ENCODE data around the gene GATB.
A peak's percentile ranks its signal among the peaks of the same experiment; 100 is the strongest.
"Not testable (repeated sequence)": the region's sequence is repeated elsewhere in the genome, so short reads cannot be mapped to it uniquely, and the experiment has no call there.

GATB gene

DNA sequence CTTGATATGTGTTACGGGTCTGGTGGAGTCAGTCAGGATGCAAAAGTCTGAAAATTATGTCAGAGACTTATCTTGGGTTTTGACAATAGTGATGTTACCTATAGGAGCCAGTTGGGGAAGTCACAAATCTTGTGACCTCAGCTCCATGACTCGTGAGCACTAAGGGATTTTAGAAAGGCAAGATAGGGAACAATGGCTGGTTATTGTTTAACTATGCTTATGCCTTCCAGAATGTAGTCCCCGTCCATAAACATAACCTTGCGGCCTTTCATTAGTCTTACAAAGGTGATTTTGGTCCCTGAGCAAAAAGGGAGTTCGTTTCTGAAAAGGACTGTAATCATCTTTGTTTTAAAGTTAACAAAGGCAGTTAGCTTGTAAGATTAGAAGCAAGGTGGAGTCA is 23.9 kb upstream of the GATB start:
- DNase-seq (ENCODE audit: low spot score), result no peak

DNA sequence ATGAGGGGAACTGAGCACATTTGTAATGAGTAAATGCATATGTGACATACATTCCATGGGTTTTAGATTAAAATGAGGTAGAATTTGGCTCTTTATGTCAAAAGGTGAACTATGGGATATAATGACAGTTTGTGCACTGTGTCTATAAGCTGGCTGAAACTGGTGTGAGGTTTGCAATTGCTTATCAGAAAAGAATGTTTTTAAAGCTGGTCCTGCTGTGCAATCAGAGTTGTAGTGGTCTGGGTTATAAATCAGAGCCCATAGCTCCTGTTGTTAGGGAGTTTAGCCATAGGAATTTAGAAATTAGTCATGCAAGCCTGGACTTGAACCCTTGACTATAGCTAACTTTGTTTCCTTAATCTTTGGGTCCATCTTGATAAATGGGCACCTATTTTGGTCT is 23.1 kb upstream of the GATB start:
- DNase-seq (ENCODE audit: low spot score), result no peak

DNA sequence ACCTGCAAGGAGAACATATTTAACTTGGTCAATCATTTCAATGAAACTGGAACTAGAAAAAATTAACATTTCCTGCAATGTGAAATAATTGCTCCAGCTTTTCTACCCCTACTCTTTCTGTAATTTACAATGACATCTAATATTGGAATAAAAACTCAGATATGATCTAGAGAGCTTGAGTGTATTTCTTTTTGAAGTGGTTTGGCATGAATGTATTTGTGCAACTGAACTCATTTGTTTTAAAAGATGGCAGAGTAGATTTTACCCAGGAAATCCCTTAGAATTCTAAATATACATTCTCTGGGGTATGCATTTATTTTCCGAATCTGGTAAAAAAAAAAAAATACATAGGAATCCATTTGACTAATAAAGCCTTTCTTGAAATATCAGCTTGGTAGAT is 21.5 kb upstream of the GATB start:
- no peak for DNase-seq (ENCODE audit: low spot score)

DNA sequence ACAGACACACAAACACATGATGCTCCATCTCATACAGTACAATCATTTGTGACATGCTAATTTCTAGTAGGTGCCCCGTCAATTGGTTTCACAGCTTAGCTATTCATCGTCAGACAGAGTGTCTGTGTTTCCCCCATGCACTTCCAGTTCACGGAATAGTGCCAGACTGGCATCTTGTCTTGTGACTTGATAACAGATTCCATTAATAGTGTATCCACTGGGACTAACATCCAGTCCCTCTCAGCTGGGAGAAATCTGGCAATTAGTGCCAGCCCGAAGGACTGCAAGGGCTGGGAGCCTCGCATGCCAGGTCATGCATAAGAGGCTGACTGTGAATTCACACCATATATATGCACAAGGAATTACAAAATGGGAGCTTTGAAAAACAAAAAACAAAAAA is 20.2 kb upstream of the GATB start:
- DNase-seq (ENCODE audit: low spot score), result peak; percentile 83

DNA sequence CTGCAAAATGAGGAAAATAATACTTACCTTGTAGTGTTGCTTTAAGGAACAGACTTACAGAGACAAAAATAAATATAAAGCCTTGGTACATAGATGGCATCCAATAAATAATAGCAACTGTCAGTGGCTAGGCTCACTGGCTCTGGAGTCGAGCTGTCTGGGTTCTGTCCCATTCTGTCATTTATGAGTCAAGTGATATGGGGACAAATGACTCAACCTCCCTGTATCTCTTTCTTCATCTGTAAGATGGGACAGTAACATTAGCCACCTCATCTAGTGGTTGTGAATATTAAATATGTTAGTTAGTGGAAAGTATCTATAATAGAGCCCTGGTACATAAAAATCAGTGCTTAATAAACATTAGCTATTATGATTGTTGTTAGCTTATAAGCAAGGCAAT is 16.7 kb upstream of the GATB start:
- no peak for DNase-seq (ENCODE audit: low spot score)

DNA sequence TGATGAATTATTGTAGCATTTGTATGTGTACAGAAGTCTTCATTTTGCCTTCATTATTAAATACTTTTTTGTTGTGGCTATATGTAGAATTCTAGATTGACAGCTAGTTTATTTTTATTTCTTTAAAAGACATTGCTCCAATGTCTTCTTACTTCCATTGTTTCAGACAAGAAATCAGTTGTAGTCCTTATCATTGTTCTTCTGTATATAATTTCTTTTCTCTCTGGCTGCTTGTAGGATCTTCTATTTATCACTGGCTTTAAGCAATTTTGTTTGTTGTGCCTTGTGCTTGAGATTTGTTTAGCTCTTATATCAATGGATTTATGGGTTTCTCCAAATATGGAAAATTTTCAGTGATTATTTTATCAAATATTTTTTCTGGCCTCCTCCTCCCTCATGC is 13.5 kb upstream of the GATB start:
- DNase-seq (ENCODE audit: low spot score), result no peak

DNA sequence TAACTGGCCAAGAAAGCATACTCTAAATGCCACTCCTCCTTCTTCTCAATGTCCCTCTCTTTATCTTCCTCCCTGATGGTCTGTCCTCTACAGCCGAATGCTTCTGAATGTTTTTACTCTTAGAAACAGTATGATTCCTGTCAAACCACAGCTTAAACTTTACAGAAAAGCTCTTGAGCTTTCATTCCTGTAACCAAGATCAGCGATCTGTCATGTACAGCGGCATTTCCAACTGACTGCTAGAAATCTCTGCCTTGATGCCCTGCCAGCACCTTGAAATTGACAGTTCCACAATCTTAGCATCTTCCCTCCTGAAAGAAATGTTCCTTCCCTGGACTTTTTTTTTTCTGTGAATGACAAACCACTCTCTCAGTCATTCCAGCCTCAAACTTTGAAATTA is 11.5 kb upstream of the GATB start:
- no peak for DNase-seq (ENCODE audit: low spot score)

DNA sequence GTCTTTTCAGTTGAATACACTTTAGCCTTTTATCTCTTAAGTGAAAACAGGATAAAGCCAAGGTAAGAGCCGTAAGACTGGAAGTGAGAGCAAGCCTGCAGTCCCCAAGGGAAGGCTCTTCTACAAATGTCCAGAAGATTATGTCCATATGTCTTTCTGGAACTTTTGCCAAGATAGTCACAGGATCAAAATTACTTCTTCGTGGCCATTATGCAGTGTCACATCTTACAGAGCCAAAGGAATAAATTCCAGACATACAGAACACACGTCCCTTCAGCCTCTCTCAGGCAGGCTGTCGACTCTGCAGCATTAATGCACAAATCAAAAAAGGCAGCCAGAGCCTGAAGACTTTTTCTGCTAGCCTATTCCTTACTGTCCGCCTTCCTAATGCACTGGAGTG is 10.9 kb upstream of the GATB start:
- no peak for DNase-seq (ENCODE audit: low spot score)

DNA sequence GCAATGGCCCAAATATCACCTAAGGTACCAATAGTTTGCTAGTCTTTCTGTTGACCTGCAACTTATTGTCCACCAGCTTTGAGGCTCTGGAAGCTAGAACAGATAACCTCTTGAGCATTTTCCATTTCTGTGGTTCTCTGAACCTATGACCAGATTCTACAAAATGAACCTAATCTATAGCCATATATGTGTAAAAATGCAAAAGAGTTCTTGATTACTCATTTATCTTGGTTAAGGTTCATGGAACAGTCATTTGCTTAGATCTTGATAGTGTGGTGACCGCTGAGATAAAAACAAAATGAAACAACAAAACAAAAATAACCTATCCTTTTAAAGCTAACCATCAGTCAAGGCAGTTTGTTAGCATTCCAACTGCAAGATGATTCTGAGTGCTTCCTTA is 9.3 kb upstream of the GATB start:
- no peak for DNase-seq (ENCODE audit: low spot score)

DNA sequence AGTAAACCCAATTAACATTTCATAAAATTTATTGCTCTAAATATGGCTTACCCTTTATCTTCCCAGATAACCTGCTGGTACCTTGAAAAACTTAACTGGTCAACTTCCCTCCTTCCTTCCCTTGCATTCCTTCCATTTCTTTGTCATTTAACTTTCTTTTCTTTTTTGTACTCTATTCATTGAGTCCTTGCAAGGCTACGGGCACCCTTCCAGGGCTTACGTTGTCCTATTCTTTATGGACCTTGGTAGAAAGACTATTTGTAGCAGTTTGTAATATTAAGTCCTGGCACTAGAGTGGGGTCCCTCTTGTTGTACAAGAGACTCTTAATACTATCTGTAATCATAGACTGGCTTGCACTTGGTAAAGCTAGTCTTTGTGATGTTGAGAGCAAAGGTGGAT is 8.0 kb upstream of the GATB start:
- no peak for DNase-seq (ENCODE audit: low spot score)

DNA sequence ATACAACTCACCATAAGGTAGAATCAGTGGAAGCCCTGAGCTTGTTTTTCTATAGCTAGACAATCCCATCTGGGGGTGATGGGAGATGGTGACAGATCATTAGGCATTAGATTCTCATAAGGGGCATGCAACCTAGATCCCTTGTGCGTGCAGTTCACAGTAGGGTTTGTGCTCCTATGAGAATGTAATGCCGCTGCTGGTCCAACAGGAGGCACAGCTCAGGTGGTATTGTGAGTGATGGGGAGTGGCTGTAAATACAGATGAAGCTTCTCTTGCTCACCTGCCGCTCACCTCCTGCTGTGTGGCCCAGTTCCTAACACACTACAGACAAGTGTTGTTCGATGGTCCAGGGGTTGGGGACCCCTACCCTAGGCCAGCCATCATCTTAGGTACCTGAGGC is 5.9 kb upstream of the GATB start:
- DNase-seq (ENCODE audit: low spot score), result no peak

DNA sequence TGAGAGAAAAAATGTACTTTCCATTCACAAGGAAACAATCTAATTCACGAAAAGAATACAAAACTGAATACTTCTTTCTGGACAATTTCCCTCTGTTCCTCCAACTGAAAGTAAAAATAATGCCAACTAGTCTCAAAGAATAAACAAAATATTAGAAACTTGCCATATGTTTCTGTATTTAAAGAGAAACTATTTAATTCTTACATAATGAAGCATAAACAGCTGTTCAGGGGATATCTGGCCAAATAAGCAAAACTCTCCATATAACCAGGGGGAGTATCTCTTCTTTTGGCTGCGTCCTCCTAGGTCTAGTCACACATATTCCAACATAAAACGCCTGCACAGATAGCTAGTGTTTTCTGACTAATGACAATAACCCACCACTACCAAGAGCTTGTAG is 805 bp downstream of the GATB start:
- no peak for DNase-seq (ENCODE audit: low spot score)

DNA sequence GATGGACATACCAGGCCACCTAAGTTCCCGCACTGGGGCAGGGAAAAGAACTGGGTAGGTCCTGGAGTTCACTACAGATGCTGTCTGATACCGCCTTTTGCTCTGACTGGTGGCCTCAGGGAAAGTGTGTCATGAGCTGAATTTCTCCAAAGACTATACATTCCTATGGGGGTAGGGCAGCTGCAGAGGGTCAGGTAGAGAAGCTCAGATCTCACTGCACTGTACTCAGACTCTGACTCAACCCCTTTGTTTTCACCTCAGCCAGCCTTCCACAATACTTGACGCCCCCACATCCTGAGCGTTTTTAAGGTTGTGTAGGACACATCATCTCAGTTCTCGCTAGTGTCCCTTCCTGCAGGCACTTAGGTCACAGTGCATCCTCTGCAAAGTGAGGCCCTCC is 7.8 kb downstream of the GATB start:
- DNase-seq (ENCODE audit: low spot score), result no peak

DNA sequence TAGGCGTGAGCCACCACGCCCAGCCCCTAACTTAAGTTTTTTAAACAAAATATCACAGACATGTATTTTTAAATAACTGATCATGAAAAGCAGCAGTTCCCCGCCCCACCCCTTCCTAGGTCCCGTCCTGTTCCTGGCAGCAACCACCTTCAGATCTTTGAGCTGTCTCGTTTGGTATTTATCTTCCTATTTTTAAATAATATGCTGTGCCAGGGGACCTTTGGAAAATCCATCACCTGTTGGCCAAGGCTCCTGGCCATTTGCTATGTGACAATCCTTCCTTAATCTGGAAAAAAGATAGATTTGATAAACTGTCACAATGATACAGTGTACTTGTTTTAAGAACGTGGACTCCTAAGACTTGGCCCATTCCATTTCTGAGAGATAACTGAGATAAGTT is 10.7 kb downstream of the GATB start:
- no peak for DNase-seq (ENCODE audit: low spot score)

DNA sequence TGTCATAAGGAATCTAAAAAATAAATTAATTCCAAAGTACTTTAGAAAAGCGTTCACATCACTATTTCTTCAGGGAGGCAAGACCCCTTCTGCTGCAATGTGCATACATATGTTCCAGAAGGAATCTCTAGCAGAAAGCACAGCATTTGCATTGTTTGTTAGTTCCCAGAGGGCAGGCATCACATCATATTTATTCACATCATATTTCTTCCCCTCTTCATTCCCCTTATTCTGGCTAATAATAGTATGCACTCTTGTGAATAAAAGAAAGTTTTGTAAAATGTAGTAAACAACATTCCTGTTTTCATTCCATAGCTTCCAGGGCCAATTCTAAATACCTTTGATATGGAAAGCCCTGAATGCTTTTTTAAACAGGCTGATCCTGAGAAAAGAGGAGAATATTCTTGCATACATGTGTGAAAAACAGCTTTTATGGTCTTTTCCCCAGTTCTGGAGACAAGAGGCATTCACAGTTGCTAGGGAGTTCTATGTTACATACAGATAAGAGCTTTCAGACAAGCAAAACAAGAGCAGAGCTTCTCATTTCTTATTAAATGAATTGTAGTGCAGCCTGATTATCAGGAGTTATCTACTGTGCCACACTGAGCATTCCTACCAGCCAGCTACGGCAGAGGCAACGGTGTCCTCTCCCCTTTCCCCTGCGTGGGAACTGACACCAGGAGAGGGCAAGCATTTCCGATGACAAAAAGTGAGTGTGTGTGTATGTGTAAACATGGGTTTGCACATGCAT is 15.2 kb downstream of the GATB start:
- no peak for DNase-seq (ENCODE audit: low spot score)

DNA sequence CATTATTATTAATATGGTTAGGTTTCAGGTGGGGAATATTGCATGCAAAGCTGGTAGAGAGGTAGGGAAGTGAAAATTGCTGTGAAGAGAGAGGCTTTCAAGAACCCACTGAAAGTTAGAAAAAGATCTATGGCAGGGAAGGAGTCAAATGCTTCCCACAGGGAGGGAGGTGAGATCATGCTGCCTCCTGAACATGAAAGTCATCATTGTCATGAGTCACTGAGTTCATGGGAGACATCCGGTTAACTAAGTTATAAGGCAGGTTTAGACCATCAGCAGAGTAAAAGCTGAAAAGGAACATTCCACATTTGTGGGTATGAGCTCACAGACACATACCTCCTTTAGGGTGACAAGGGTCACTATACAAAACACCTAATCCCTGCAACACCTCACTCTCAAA is 16.2 kb downstream of the GATB start:
- DNase-seq (ENCODE audit: low spot score), result no peak

DNA sequence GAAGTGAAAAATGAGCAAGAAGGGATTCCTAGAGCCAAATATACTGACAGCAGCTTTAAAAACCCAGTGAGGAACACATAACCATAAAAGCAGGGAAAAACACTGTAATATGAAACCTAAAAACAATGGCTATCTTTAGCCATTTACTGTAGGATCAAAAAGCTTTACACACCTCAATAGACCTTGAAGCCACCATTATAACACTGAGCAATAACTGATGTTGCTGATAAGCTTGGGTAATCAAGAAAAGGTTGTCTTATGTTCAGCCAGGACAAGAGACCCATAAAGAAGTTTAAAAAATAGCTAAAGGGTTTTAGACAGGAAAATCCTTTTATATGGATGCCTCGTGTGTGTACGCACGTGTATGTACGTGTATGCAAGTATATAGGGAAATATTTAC is 16.9 kb downstream of the GATB start:
- no peak for DNase-seq (ENCODE audit: low spot score)

DNA sequence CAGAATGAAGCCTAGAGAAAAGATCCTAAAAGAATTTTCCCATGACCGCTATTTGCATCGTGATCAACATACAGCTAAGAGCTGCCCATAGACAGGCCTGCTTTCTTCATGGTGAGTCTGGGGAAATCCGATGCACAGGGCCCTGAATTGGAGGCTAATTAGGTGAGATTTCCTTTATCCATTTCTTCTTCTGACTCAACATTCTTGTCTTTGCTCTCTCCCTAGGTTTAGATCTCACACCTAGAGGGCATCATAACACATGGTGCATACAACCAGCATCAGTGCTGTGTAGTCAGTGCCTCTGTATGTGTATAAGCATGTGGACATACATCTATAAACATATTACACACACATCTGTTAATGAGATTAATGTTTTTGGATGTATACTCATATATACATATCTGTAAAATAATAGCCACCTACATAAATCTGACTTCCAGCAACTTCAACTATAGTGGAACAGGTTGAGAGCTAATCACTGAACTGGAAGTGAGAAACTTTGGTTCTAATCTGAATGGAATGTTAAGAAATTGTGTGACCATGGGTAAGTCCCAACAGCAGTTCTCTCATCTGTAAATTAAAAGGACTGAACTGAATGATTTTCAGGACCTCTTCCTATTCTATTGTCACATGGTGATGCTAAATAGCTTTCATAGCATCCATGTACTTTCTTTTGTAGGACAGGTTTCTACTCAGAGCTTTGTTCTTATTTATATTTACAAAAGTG is 17.5 kb downstream of the GATB start:
- DNase-seq (ENCODE audit: low spot score), result no peak

DNA sequence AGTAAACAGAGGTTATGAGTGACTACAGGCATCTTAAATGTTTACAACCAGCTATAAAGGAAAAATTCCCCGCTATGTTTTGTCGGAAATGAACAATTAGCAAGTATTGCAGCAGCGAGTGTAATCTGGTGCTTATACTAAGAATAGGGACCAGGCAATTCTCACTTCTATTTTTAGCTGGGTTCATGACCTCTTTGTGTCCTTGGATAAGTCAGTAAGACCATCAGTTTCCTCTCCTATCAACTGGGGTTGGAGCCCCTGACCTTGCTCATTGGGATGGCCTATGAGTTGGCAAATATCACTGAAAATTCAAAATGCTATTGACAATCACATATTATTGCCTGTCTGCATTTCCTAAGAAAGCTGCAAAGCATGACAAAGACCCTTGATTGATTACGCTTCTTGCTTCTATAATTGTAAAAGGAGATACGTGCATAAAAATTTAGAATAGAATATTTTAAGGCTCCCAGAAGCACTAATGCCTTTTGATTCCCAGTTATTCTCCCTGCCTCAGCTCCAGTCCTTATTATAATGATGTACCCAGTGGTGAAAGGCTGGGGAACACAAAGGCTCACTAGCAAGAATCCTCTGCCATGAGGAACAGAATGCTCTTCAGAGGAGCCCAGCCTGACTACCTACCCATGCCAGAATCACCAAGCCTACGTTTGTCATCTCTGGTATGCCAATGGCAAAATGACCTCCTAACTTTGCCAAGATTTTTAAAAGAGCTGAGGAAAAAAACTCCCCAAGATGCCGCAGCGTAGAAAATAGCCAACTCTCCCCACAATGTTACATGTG is 21.9 kb downstream of the GATB start:
- no peak for DNase-seq (ENCODE audit: low spot score)

DNA sequence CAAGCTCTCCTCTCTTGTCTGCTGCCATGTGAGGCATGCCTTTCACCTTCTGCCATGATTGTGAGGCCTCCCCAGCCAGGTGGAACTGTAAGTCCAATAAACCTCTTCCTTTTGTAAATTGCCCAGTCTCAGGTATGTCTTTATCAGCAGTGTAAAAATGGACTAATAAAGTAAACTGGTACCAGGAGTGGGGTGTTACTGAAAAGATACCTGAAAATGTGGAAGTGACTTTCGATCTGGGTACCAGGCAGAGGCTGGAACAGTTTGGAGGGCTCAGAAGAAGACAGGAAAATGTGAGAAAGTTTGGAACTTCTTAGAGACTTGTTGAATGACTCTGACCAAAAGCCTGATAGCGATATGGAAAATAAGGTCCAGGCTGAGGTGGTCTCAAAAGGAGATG is 24.0 kb downstream of the GATB start:
- not testable (repeated sequence) for DNase-seq (ENCODE audit: low spot score)

DNA sequence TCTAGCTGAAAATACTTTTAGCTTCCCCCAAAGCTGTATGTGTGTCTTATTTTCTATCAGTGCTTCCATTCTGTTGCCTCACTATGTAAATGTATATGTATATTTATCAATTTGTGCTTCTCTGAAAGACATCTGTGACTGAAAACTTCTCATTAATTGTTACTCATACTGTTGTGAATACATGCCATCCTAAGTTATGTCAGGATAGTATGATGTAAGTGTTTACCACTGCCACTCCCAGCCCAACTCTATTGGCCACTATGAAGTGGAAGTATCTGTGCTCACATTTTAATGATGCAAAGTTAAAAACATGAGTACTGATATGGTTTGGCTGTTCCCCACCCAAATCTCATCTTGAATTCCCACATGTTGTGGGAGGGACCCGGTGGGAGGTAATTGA is 24.4 kb downstream of the GATB start:
- DNase-seq (ENCODE audit: low spot score), result no peak

DNA sequence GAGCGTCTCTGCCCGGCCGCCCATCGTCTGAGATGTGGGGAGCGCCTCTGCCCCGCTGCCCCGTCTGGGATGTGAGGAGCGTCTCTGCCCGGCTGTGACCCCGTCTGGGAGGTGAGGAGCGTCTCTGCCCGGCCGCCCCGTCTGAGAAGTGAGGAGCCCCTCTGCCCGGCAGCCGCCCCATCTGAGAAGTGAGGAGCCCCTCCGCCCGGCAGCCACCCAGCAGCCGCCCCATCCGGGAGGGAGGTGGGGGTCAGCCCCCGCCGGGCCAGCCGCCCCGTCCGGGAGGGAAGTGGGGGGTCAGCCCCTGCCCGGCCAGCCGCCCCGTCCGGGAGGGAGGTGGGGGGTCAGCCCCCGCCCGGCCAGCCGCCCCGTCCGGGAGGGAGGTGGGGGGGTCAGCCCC is 29.1 kb downstream of the GATB start:
- not testable (repeated sequence) for DNase-seq (ENCODE audit: low spot score)

Measured in pons (tissue), 1 donor.